ENCODE measurements around the gene NAA10. TPM values are rescaled to one million over a fixed set of nuclear protein-coding genes. Genes with fewer than 3 reads are reported as not detected.

Gene NAA10
- total and polyA plus RNA-seq, 2 of the 13 experiments (the other 11 are each of a cell fraction or from before 2014, with no cell fraction given), result 49.2 to 51.7 TPM

DNA sequence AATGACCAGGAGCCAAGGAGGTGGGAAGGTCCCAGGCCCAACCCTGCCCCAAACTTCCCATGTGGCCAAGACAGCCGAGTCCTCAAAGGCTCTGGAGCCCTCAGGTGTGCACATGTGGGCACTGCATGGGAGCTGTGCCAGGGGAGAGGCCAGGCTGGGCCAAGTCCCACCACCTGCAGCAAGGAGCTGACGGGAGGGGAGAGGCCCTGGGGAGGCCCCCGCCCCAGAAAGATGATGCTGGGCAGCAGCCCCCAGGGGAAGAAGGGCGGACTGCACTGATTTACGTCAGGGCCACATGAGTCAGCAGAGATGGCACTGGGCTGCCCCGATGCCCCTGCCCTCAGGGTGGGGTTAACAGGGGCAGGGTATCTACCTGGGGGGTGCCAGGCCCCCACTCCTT, 50.2 kb downstream of the NAA10 start:
- H3K4me3 ChIP-seq (replicated peaks in 1 of 3; ENCODE audit: insufficient read depth in 1 of 3, low read depth in 2 of 3, low read length in 3 of 3), result no peak overlapping the region
- no peak overlapping the region for H3K27ac ChIP-seq (ENCODE audit: extremely low read length, insufficient read depth, low read length)
- H3K27me3 ChIP-seq (ENCODE audit: control insufficient read depth in 1 of 2, insufficient read depth in 2 of 2, low read length in 2 of 2), result peaks cover 0 to 19% of the 10 kb centered on the region in 2 experiments; a peak in 3 of 5 replicates
- peaks cover 35% of the 10 kb centered on the region for H3K4me1 ChIP-seq (ENCODE audit: insufficient read depth, low read length)
- no peak overlapping the region for H3K4me2 ChIP-seq (ENCODE audit: low read depth, low read length)
- WGBS (ENCODE audit: low lambda C conversion rate), result 29% methylated on average over 1 of the region's 6 CpGs
- POLR2A ChIA-PET, result no interaction called here
- in situ Hi-C loops (cut with HindIII; ENCODE audit: extremely low pct_ligation_motif_present, low pct_unique_long_range_greater_than_20kb) (no loop called here), intact Hi-C loops (cut with micrococcal nuclease; ENCODE audit: unreplicated experiment) (no loop called here)
- no peak for ATAC-seq
- H3K9ac ChIP-seq (ENCODE audit: insufficient read depth, low read depth, low read length), result no peak overlapping the region
- no peak overlapping the region for H2AFZ ChIP-seq (ENCODE audit: low read length)
- CTCF ChIA-PET (ENCODE audit: low intra/inter-chr PET ratio, low total read pairs), result no interaction called here
- no peaks in the 10 kb centered on the region for H4K20me1 ChIP-seq (ENCODE audit: insufficient read depth, low read length)
- H3K79me2 ChIP-seq (ENCODE audit: insufficient read depth, low read length), result no peaks in the 10 kb centered on the region
- no peaks in the 10 kb centered on the region for H3K36me3 ChIP-seq (replicated peaks in 1 of 2; ENCODE audit: control insufficient read depth in 1 of 2, insufficient read depth in 2 of 2, low read length in 2 of 2)
- no peak for DNase-seq (ENCODE audit: low spot score)
- FAIRE-seq, result no peak
- TF ChIP-seq MED8 (CRISPR knock-in tag; IDR thresholded peaks at IDR 0.05; ENCODE audit: insufficient replicate concordance) (no peak), STAG1 (CRISPR knock-in tag; IDR thresholded peaks at IDR 0.05) (peak; percentile 35; the same call in 1 of the 2 replicates), AGO2 (optimal IDR thresholded peaks at IDR 0.05; ENCODE audit: low read depth, low read length) (no peak), ZNF30 (CRISPR knock-in tag; IDR thresholded peaks at IDR 0.05) (no peak), ZNF850 (CRISPR knock-in tag; conservative IDR thresholded peaks at IDR 0.05) (no peak), HMG20A (CRISPR knock-in tag; IDR thresholded peaks at IDR 0.05; ENCODE audit: borderline replicate concordance) (no peak), GLI4 (CRISPR knock-in tag; IDR thresholded peaks at IDR 0.05; ENCODE audit: borderline replicate concordance) (no peak), PAX8 (CRISPR knock-in tag; IDR thresholded peaks at IDR 0.05; ENCODE audit: borderline replicate concordance) (no peak), TOPORS (CRISPR knock-in tag; IDR thresholded peaks at IDR 0.05) (no peak), MIER2 (CRISPR knock-in tag; IDR thresholded peaks at IDR 0.05) (no peak), HNRNPL (IDR thresholded peaks at IDR 0.05; ENCODE audit: low read depth, low read length) (peak; percentile 37; the same call in 1 of the 2 replicates), ZNF501 (CRISPR knock-in tag; IDR thresholded peaks at IDR 0.05) (no peak), PTBP1 (IDR thresholded peaks at IDR 0.05; ENCODE audit: low read depth, low read length, poor library complexity, severe bottlenecking) (no peak), PPARG (CRISPR knock-in tag; conservative IDR thresholded peaks at IDR 0.05) (no peak), ASH2L (IDR thresholded peaks at IDR 0.05; ENCODE audit: insufficient read length, low read depth, low read length) (no peak), ZNF232 (CRISPR knock-in tag; IDR thresholded peaks at IDR 0.05; ENCODE audit: borderline replicate concordance) (no peak), ZNF510 (CRISPR knock-in tag; IDR thresholded peaks at IDR 0.05; ENCODE audit: low read depth) (no peak), ZNF567 (CRISPR knock-in tag; IDR thresholded peaks at IDR 0.05; ENCODE audit: borderline replicate concordance) (no peak)
- TF ChIP-seq, protein P1, sequence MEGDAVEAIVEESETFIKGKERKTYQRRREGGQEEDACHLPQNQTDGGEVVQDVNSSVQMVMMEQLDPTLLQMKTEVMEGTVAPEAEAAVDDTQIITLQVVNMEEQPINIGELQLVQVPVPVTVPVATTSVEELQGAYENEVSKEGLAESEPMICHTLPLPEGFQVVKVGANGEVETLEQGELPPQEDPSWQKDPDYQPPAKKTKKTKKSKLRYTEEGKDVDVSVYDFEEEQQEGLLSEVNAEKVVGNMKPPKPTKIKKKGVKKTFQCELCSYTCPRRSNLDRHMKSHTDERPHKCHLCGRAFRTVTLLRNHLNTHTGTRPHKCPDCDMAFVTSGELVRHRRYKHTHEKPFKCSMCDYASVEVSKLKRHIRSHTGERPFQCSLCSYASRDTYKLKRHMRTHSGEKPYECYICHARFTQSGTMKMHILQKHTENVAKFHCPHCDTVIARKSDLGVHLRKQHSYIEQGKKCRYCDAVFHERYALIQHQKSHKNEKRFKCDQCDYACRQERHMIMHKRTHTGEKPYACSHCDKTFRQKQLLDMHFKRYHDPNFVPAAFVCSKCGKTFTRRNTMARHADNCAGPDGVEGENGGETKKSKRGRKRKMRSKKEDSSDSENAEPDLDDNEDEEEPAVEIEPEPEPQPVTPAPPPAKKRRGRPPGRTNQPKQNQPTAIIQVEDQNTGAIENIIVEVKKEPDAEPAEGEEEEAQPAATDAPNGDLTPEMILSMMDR (CRISPR knock-in tag; IDR thresholded peaks at IDR 0.05), result peak; percentile 36
- TF ChIP-seq, protein P2, sequence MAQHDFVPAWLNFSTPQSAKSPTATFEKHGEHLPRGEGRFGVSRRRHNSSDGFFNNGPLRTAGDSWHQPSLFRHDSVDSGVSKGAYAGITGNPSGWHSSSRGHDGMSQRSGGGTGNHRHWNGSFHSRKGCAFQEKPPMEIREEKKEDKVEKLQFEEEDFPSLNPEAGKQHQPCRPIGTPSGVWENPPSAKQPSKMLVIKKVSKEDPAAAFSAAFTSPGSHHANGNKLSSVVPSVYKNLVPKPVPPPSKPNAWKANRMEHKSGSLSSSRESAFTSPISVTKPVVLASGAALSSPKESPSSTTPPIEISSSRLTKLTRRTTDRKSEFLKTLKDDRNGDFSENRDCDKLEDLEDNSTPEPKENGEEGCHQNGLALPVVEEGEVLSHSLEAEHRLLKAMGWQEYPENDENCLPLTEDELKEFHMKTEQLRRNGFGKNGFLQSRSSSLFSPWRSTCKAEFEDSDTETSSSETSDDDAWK (CRISPR knock-in tag; IDR thresholded peaks at IDR 0.05), result no peak
- no TSS peak for BruUV-seq (replicated peaks)
- no peaks in the 10 kb centered on the region for H3K9me3 ChIP-seq (ENCODE audit: low read length)
